Tibial nerve (tissue), 4 donors: ENCODE data around the gene OSBPL10.

Experiments
- CTCF ChIP-seq, 5 experiments: fragments of 200-600 bp in 3 of 5; fragments of 450-650 bp in 2 of 5; sonication (generic) in 3 of 5; IDR thresholded peaks; one replicate each; pipeline ENCODE4 v1.5.1; 2016 to 2019; ENCODE audit warnings: antibody characterized with exemption in 5 of 5, mild to moderate bottlenecking in 3 of 5, moderate library complexity in 2 of 5
- EP300 ChIP-seq, 2 donors: sonication (generic); formaldehyde crosslinking; IDR thresholded peaks; one replicate each; pipeline ENCODE4 v1.6.1; 2017; ENCODE audit warnings: antibody characterized with exemption in 2 of 2, mild to moderate bottlenecking in 1 of 2
- POLR2A ChIP-seq, 2 donors: fragments of 450-650 bp; IDR thresholded peaks; one replicate each; pipeline ENCODE4 v1.6.1; 2017; ENCODE audit warnings: antibody characterized with exemption in 2 of 2, mild to moderate bottlenecking in 2 of 2, moderate library complexity in 2 of 2

- no peak for TF ChIP-seq CTCF (IDR thresholded peaks at IDR 0.05)
- no peak for TF ChIP-seq POLR2A (IDR thresholded peaks at IDR 0.05)
- no peak for TF ChIP-seq EP300 (IDR thresholded peaks at IDR 0.05)
These were observed 195.8 kb downstream of the OSBPL10 start for GRCh38 chr3:31785286-31785685.
